ENCODE measurements around the gene RNF151.
"Not testable (repeated sequence)": the region's sequence is repeated elsewhere in the genome, so short reads cannot be mapped to it uniquely, and the experiment has no call there.

The RNF151 gene

GRCh38 chr16:2009164-2009711 is 42.6 kb downstream of the RNF151 start:
- DNase-seq (ENCODE audit: low read depth) = no peak

GRCh38 chr16:2009791-2010510 is 43.3 kb downstream of the RNF151 start, which contains the start of gene ZNF598:
ZNF598 (minus strand) TSS chr16:2009821.
- peak; percentile 74 for DNase-seq (ENCODE audit: low read depth)

- DNase-seq (ENCODE audit: low read depth) = not testable (repeated sequence)
Observed at GRCh38 chr16:2011726-2012125, 45.1 kb downstream of the RNF151 start.

- no peak for DNase-seq (ENCODE audit: low read depth)
Observed at GRCh38 chr16:2013527-2013926, 46.9 kb downstream of the RNF151 start.

GRCh38 chr16:2015117-2015946 is 48.7 kb downstream of the RNF151 start:
- no peak for DNase-seq (ENCODE audit: low read depth)

GRCh38 chr16:2015947-2016208 is 49.2 kb downstream of the RNF151 start:
- no peak for DNase-seq (ENCODE audit: low read depth)

GRCh38 chr16:2016407-2016922 is 49.8 kb downstream of the RNF151 start:
- no peak for DNase-seq (ENCODE audit: low read depth)
